Mononuclear cell (primary cell): ENCODE results near the gene FOXQ1. TPM values are rescaled to one million over a fixed set of nuclear protein-coding genes. Genes with fewer than 3 reads are reported as not detected.

ENCODE experiments used
- H3K27me3 ChIP-seq: 2 replicates; pipeline ENCODE4 v1.6.0; 2011; ENCODE audit warnings: low read length, control low read depth; ENCODE audit not compliant: insufficient read depth
- H3K4me1 ChIP-seq: 2 replicates; pipeline ENCODE4 v1.5.1; 2011; ENCODE audit warnings: mild to moderate bottlenecking, low read length, control low read depth; ENCODE audit not compliant: insufficient read depth
- H3K4me3 ChIP-seq: 2 replicates; pipeline ENCODE4 v1.5.1; 2011; ENCODE audit warnings: mild to moderate bottlenecking, low read length, moderate library complexity
- H3K9me3 ChIP-seq: 2 replicates; pipeline ENCODE4 v1.5.1; 2011; ENCODE audit warnings: low read depth, mild to moderate bottlenecking, control low read depth, low read length
- total RNA-seq: library from RNA; depleted of rRNA; stranded (reverse); fragments of >200 nt; gene quantifications from one replicate; pipeline ENCODE4 v1.2.3, GENCODE V29; 2012

Gene FOXQ1
- total RNA-seq, 1 donor: not detected

DNA sequence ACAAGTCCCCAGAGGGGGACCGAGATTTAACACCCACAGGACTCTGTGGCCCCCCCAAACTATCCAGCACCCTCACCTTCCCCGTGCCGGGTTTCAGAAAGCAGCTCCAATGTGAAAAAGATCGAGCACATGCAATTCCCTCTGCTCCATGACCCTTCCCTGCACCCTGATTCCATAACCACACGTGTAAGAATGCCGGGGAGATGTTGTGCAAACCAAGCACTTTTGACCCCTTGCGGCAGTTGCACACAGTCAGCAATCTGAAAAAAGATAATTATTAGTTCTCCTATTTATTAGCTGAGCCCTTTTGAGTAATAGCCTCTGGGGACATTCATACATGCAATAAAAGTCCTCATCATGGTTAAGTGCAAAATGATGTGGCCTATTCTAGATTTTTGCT lies 13.0 kb downstream of the FOXQ1 start:
- Histone ChIP-seq H3K9me3 (no peaks in the 10 kb centered on the region), H3K4me3 (no peak overlapping the region), H3K4me1 (no peaks in the 10 kb centered on the region), H3K27me3 (peaks cover 3% of the 10 kb centered on the region)

- Histone ChIP-seq H3K9me3 (no peaks in the 10 kb centered on the region), H3K4me3 (no peak overlapping the region), H3K4me1 (no peaks in the 10 kb centered on the region), H3K27me3 (peaks cover 3% of the 10 kb centered on the region)
These were observed 13.8 kb downstream of the FOXQ1 start for GRCh38 chr6:1325461-1326309.

DNA sequence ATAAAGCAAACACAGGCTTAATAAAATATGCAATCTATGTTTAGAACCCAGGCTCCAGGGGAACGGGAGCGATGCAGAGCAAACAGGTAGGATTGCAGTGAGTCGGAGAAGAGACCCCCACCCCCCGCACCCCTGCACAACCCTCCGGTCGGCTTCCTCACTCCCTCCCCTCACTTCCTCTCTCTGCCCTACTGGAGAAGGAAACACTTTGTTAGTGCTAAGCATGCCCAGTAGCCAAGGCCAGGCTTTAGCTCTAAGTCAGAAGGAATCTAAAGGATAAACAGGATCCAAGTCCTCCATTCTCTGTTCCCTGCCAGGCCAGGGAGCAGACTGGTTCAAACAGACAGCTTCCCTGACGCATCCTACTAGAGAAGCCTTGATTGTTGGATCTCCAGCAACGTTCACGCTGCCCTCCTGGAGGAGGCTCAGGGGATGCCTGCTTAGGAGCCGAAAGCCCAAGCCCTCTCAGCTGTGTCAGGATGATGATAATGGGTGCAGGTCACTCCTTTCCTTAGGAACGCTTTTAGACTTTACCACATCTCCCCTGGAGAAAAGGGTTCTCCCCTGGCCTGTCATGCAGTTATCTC lies 14.7 kb downstream of the FOXQ1 start:
- Histone ChIP-seq H3K9me3 (no peaks in the 10 kb centered on the region), H3K4me1 (no peaks in the 10 kb centered on the region), H3K27me3 (peaks cover 3% of the 10 kb centered on the region), H3K4me3 (no peak overlapping the region)

DNA sequence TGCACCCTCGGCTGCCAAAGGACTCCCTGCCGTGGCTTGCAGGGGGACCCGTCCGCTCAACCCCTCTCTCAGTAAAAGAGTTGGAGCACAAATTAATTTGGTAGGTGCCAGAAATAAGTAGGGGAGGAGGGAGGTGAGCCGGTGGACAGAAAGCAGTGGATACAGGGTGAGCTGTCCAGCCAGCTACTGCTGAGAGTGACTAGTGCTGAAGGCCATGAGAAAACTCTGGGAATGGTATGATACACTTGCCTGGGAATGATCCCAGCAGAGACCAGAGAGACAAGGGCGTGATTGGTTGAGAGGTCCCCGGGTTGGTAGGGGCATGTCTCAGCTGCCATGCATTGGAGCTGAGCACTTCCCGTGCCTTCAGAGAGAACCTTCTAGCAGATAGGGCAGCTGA lies 15.7 kb downstream of the FOXQ1 start:
- no peak overlapping the region for H3K4me3 ChIP-seq
- no peaks in the 10 kb centered on the region for H3K4me1 ChIP-seq
- H3K9me3 ChIP-seq: no peaks in the 10 kb centered on the region
- H3K27me3 ChIP-seq: peaks cover 2% of the 10 kb centered on the region

DNA sequence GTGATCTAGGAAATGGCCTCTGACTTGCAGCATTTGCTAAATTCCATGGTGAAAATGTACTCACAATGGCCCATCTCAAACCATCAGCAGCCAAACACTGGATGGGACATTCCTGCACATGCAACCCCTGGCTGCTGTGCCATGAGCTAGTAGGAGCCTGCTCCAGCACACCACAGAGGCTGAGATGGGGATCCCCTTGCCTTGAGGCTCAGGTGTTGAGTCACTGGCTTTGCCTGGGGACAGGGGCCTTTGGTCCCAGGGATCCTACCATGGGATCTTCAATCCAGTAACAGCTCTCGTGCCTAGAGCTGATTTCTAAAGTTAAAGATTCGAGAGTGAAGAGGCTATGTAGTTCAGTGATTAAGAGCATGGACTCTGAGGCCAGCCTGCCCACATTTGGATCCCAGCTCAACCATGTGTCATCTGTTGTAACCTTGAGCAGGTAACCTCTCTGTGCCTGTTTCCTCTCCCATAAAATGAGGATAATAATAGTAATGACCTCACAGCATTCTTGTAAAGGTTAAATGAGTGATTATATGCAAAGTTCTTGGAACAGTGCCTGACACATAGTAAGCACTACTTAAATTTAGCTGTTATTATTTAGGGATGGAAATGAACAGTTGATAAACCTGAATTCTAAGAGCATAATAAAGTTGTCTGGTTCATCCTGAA lies 16.4 kb downstream of the FOXQ1 start:
- Histone ChIP-seq H3K4me1 (no peaks in the 10 kb centered on the region), H3K27me3 (no peaks in the 10 kb centered on the region), H3K9me3 (no peaks in the 10 kb centered on the region), H3K4me3 (no peak overlapping the region)

GRCh38 chr6:1329708-1330107 lies 17.8 kb downstream of the FOXQ1 start:
- Histone ChIP-seq H3K27me3 (no peaks in the 10 kb centered on the region), H3K4me3 (no peak overlapping the region), H3K9me3 (no peaks in the 10 kb centered on the region), H3K4me1 (no peaks in the 10 kb centered on the region)

DNA sequence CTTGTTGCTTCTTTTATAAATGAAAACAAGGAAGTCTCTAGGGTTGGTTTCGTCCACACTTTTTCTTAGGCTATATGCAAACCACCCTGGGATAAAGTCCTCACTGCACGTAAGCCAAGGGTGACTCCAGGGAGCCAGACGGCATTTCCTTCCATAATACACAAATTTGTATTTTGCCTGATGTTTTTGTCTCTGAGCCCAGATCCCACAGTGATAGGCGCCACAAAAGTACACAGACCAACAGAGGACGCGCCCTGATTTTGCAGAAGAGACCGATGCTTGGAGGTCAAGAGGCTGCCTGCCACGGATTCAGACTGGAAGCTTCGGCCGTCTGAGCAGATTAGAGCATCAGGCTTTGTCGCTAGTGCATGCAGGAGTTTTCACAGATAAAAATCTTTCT lies 22.8 kb downstream of the FOXQ1 start:
- Histone ChIP-seq H3K9me3 (no peaks in the 10 kb centered on the region), H3K4me3 (no peak overlapping the region), H3K27me3 (peaks cover 6% of the 10 kb centered on the region), H3K4me1 (no peaks in the 10 kb centered on the region)

DNA sequence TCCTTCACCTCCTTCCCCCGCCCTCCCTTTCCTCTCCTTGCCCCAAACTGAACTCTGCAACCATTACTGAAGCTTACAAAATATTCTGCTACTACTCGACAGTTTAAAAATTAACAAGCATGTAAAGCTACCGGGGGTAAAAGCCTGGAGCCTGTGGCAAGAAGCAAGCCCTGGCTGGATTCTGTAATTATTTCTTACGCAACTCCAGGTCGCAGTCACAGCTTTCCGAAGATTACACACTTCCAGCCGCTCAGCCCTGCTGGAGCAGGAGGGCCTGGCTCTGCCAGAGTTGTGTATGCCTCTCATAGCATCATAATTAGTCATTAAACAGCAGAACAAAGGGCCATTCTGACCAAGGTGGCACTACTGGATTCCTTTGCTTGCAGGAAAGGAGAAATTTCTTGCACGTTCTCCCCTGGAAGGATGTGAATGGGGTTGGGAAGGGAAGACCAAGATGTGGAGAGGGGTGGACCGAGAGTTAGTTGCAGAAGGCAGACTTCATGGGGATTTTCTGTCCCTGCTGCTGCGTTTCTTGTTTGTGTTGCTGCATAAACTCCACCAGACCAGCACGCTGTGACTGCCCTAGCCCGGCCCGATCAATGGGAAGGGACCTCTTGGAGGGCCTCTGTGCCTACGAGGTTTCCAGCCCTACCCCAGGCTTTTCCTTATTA lies 23.6 kb downstream of the FOXQ1 start:
- H3K9me3 ChIP-seq: no peaks in the 10 kb centered on the region
- no peak overlapping the region for H3K4me3 ChIP-seq
- no peaks in the 10 kb centered on the region for H3K4me1 ChIP-seq
- H3K27me3 ChIP-seq: peaks cover 13% of the 10 kb centered on the region

DNA sequence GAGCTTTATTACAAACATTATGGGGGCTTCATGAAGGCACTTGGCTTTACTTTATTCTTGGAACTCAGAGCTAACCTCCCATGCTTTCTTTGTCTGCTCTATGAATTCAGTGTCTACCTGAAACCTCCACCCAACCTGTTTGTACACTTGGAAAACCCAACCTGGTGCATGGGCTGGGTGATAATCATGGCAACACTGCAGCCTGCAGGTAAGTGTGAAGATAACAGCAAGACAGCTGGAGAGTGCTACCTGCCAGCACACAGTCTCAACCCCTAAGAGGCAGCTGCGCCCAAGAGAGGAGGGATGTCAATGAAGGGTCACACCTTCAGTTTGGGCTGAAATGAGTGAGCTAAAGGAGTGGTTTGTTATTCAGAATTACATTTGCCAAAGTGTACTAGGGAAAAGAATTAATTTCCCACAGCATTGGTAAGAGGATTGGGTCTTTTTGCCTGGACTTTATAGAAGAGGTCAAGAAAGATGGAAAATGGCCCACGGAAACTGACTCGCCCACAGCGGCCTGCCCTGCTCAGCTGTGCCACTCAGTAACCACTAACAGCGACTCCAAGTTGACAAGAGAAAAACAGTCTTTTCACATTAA lies 24.4 kb downstream of the FOXQ1 start:
- Histone ChIP-seq H3K4me3 (no peak overlapping the region), H3K4me1 (no peaks in the 10 kb centered on the region), H3K27me3 (peaks cover 16% of the 10 kb centered on the region), H3K9me3 (no peaks in the 10 kb centered on the region)

- H3K27me3 ChIP-seq: peaks cover 29% of the 10 kb centered on the region
- H3K4me1 ChIP-seq: no peaks in the 10 kb centered on the region
- no peak overlapping the region for H3K4me3 ChIP-seq
- no peaks in the 10 kb centered on the region for H3K9me3 ChIP-seq
These were observed 25.9 kb downstream of the FOXQ1 start for GRCh38 chr6:1337791-1338190.

DNA sequence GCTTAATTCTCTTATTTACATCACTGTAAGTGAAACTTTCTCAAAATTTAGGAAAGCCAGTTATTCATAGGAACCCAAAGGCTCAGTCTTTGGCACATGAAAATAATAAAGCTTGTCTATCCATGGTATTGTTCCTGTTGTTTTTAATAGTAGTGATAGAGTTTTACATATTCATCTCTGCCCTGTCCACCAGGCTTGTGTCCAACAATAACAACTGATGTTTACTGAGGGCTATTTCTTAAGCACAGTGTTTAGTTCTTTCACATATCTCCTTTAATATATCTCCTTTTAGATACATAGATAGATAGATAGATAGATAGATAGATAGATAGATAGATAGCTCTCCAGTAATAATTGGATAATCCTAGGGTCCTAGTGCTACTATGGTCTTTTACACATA lies 34.2 kb downstream of the FOXQ1 start:
- Histone ChIP-seq H3K9me3 (peaks cover 20% of the 10 kb centered on the region), H3K4me3 (no peak overlapping the region), H3K4me1 (no peaks in the 10 kb centered on the region), H3K27me3 (peaks cover 56% of the 10 kb centered on the region)

DNA sequence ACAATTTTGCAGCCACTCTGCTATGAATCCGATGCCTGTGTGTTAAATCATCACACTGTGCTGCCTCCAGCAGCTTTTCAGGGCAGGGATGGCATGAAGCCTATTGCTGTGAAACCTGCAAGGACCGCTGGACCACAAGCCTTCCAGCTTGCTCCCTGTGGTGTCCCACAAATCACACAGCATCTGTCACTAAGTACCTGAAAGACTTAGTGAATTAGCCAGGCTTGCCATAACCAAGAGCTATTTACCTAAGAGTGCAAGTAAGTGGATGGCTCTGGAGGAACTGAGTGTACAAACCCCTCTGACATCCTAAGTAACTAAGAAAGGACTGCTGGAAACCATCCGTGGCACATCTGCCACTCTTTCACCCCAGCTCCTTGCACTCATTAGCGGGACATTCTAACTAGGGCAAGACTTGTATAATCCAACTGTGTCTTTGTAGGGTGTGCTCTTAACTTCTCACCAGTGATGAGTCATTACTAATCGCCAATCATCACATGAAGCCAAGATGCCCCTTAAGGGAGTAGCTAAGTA lies 34.7 kb downstream of the FOXQ1 start:
- peaks cover 56% of the 10 kb centered on the region for H3K27me3 ChIP-seq
- peaks cover 25% of the 10 kb centered on the region for H3K9me3 ChIP-seq
- no peak overlapping the region for H3K4me3 ChIP-seq
- no peaks in the 10 kb centered on the region for H3K4me1 ChIP-seq

DNA sequence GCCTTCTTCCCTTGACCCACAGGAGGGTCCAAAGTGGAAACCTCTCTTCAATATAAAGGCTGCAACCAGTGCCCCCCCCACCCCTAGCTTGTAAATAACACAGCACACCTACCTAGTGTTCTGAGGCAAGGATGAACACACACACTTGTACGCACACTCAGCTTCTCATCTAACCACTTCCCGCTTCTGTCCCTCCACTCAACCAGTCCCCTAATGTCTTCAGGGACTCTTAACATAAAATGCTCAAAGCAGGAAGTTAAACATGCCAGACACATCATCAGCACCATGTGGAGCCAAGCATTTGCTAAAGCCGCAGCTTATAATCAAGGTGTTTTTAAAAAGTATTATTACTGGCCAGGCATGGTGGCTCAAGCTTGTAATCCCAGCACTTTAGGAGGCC lies 35.3 kb downstream of the FOXQ1 start:
- Histone ChIP-seq H3K4me1 (no peaks in the 10 kb centered on the region), H3K9me3 (peaks cover 27% of the 10 kb centered on the region), H3K4me3 (no peak overlapping the region), H3K27me3 (peaks cover 54% of the 10 kb centered on the region)

- Histone ChIP-seq H3K4me3 (no peak overlapping the region), H3K27me3 (peaks cover 53% of the 10 kb centered on the region), H3K9me3 (peaks cover 27% of the 10 kb centered on the region), H3K4me1 (no peaks in the 10 kb centered on the region)
These were observed 36.8 kb downstream of the FOXQ1 start for GRCh38 chr6:1348675-1349074.
